ENCODE data around the gene TRIAP1. TPM values are rescaled to one million over a fixed set of nuclear protein-coding genes. Genes with fewer than 3 reads are reported as not detected.

Gene TRIAP1
- total RNA-seq, 1 experiment from 2014 or later, result 44.8 TPM

DNA sequence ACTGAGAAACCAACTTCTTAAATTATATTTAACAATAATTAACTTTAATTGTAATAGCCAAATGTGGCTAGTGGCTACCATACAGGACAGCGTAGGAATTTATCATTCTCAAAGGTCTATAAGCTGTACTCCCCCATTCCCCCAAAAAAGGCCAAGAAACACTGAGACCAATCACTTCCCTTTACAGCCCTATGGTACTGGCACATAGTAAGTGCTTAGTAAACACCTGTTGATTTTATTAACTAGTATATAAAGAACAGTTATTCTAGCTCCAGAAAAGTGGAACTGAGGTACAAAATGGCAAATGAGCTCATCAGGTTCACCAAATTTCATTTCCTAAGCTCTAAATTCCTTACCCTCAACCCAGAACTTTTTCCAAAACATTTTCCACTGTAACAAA, 29.5 kb upstream of the TRIAP1 start:
- Histone ChIP-seq H3K36me3 (no peaks in the 10 kb centered on the region), H3K27me3 (replicated peaks) (no peaks in the 10 kb centered on the region), H3K9me3 (replicated peaks) (no peaks in the 10 kb centered on the region), H3K4me1 (replicated peaks) (peaks cover 1% of the 10 kb centered on the region), H3K4me3 (no peak overlapping the region), H3K27ac (no peak overlapping the region)
- no peak for DNase-seq (ENCODE audit: low read depth in 1 of 2, low spot score in 2 of 2)

DNA sequence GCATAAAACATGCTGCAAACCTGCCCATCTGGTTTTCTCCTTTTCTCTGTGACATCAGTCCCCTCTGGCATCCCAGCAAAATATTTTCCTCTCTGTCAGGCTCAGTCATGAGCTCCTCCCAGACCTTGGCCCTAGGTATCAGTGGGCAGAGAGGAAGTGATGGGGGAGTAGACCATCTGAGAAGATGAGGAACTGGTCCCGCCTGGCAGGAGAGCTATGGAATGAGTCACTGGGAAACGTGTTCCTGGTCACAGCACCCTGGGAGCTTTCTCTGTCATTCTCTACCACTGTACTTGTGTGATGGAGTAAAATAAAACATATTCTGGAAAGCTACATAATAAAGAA, 28.4 kb upstream of the TRIAP1 start:
- Histone ChIP-seq H3K36me3 (peaks cover 4% of the 10 kb centered on the region), H3K9me3 (replicated peaks) (no peaks in the 10 kb centered on the region), H3K27ac (no peak overlapping the region), H3K4me3 (no peak overlapping the region), H3K4me1 (replicated peaks) (peaks cover 11% of the 10 kb centered on the region), H3K27me3 (replicated peaks) (no peaks in the 10 kb centered on the region)
- DNase-seq (ENCODE audit: low read depth in 1 of 2, low spot score in 2 of 2), result no peak

DNA sequence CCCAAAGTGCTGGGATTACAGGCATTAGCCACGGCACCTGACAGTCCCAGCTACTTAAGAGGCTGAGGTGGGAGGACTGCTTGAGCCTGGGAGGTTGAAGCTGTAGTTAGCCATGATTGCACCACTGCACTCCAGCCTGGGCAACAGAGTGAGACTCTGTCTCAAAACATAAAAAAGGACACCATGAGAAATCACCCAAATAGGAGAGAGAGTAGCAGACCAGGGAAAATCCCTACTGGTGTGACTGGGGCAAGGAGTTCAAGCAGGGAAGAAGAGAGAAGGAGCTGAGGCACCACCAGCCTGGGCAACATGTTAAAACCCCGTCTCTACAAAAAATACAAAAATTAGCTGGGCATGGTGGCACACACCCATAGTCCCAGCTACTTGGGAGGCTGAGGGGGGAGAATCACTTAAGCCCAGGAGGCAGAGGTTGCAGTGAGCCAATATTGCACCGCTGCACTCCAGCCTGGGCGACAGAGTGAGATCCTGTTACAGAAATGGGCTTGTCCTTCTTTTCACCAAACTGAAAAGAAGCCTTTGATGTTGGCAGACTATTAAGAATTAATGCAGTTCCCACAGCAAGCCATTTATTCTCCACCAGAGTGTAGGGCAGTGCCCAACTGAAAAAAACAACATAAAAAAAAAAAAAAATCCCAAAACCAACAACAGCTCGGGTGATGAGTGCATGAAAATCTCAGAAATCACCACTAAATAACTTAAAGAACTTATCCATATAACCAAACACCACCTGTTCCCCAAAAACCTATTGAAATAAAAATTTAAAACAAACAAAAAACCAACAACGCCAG, 27.8 kb upstream of the TRIAP1 start:
- no peak overlapping the region for H3K27ac ChIP-seq

DNA sequence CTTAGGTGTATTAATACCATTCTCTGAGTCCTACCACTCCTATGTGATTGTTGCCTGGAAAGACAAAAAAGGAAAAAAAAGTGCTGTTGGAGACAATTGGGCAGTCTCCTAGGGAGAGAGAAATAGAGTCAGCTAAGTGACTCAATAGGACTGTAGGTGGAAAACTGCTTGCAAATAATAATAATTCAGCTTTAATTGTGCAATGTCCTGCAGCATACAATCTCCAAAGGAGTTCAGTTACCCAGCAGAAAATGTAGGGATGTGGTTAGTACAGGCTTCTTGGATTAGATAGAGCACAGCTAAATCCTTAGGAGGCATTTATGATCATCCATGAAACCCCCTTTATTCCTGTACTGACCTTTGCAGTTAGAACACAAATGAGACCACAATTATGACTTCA, 26.3 kb upstream of the TRIAP1 start:
- no peak for DNase-seq (ENCODE audit: low read depth in 1 of 2, low spot score in 2 of 2)
- H3K36me3 ChIP-seq, result peaks cover 16% of the 10 kb centered on the region
- no peak overlapping the region for H3K27ac ChIP-seq
- H3K4me1 ChIP-seq (replicated peaks), result peaks cover 11% of the 10 kb centered on the region
- H3K27me3 ChIP-seq (replicated peaks), result no peaks in the 10 kb centered on the region
- H3K4me3 ChIP-seq, result no peak overlapping the region
- no peaks in the 10 kb centered on the region for H3K9me3 ChIP-seq (replicated peaks)

More for the DNA sequence above, 27.8 kb upstream of the TRIAP1 start:
- Histone ChIP-seq H3K4me1 (replicated peaks) (peaks cover 11% of the 10 kb centered on the region), H3K36me3 (peaks cover 8% of the 10 kb centered on the region), H3K4me3 (no peak overlapping the region), H3K9me3 (replicated peaks) (no peaks in the 10 kb centered on the region), H3K27me3 (replicated peaks) (no peaks in the 10 kb centered on the region)
- DNase-seq (ENCODE audit: low read depth in 1 of 2, low spot score in 2 of 2), result no peak

DNA sequence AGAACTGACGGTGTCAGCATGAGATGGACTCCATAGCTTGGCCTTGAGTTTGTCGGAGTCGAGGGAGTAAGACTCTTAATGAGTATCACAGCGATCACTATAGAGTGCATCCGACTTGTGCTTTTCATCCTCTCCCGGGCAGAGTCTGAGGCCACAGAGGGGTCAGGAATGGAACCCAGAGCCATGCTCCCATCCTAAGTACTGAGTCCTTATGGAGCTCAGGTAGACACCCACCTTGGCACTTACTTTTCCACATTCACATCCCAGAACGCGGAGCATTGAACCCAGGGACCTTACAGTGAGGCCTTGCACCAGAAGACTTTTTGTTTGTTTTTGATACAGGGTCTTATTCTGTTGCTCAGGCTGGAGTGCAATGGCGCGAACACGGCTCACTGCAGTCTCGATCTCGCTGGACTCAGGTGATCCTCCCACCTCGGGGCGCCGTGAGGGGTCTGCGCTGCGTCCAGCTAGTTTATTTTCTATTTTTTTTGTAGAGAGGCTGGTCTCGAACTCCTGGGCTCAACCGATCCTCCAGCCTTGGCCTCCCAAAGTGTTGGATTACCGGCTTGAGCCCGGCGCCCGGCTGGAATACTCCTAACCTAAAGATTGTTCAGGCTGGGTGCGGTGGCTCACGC, 24.1 kb upstream of the TRIAP1 start:
- Histone ChIP-seq H3K27ac (no peak overlapping the region), H3K4me1 (replicated peaks) (peaks cover 11% of the 10 kb centered on the region), H3K9me3 (replicated peaks) (no peaks in the 10 kb centered on the region), H3K36me3 (peaks cover 38% of the 10 kb centered on the region), H3K4me3 (peak overlapping the region; percentile 100), H3K27me3 (replicated peaks) (no peaks in the 10 kb centered on the region)
- no peak for DNase-seq (ENCODE audit: low read depth in 1 of 2, low spot score in 2 of 2)

DNA sequence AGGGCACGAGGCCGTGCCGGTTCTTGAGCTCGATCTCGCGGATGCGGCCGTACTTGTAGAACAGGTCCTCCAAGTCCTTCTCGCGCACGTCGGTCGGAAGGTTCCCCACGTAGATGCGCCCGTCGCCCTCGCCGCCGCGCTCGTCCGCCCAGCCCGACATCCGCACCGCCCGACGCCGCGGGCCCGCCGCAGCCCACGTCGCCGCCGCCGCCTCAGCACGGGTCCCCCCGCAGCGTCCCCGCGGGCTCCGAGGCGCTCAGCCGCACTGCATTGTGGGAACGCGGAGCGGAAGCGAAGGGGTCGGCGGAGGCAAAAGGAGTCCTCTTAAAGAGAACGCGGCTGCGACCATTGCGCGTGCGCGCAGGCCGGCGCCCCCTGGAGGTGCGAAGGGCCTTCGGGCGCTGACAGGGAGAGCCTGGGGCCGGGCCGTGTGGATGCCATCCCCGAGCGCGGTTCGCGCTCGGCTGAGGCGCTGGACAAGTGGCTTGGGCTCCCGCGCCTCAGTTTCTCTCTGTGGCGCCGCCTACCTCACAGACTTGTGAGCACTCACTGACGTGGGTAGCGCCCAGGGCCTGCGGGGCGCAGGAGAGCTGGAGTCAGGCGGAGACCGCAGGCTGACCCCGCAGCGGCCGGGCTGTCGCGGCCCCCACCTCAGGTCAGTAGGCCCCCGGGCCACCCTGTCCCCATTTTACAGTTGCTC, 23.4 kb upstream of the TRIAP1 start, which contains the start of gene SRSF9:
SRSF9 (minus strand) TSS at position 299 of the 700 bp plus-strand sequence; CDS start at position 160, 139 bp downstream.
- peak within 1 kb of the TSS; percentile 65 for H3K27ac ChIP-seq
- peaks cover 11% of the 10 kb centered on the region for H3K4me1 ChIP-seq (replicated peaks)
- no peaks in the 10 kb centered on the region for H3K27me3 ChIP-seq (replicated peaks)
- no peaks in the 10 kb centered on the region for H3K9me3 ChIP-seq (replicated peaks)
- DNase-seq (ENCODE audit: low read depth in 1 of 2, low spot score in 2 of 2), result peak; percentile 90 to 95
- H3K36me3 ChIP-seq, result peaks cover 45% of the 10 kb centered on the region
- H3K4me3 ChIP-seq, result peak within 1 kb of the TSS; percentile 100

DNA sequence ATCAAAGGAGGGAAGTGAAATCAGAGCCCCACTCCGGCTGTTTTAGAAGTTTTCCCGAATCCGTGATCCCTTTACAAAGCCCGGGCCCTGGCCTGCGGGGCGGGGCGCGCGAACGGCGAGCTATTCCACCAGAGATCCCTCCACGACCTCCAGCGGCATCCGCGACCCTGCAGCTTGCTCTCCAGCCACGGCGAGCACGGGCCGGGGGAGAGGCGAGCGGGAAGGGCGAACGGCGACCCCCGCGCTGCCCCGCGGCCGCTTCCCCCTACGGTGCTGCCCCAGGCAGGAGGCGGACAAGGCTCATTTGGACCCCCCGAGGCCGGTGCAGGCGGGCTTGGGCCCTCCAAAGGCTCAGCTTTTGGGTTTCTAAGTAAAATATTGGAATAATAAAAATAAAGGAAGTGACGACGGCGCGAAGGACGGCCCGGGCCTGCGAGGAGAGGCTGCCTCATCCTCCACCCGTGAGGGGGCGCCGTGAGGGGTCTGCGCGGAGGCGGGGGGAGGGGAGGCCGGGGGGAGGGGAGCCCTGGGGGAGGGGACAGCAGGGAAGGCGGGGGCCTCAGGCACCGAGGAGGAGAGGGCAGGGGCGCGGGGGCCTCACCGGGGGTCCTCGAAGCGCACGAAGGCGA, 22.8 kb upstream of the TRIAP1 start:
- DNase-seq (ENCODE audit: low read depth in 1 of 2, low spot score in 2 of 2), result peak; percentile 39 to 49

DNA sequence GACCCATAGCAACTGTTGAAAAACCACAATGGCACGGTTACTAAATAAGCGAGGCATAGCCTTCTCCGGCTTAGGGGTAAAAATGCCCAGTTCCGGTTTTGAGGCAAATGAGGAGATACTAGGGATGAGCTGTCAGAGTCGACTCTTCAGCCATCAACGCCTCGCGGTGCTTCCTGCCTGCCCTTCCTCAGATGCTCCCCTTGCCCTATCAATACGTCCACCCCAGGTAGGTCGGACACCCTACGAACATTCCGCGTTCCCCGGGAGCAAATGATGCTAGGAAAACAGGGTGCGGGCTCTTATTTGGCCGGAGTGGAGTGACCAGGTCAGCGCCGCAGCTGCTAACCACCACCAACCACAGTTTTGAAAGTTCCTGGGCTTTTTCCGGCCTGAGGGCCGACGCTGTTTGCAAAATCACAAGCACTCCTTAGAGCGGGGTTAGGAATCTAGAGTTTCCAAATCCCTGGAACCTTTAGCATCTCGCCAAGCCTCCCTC, 22.2 kb upstream of the TRIAP1 start:
- Histone ChIP-seq H3K27me3 (replicated peaks) (no peaks in the 10 kb centered on the region), H3K27ac (peak overlapping the region; percentile 63), H3K4me3 (peak overlapping the region; percentile 100), H3K9me3 (replicated peaks) (no peaks in the 10 kb centered on the region), H3K36me3 (peaks cover 57% of the 10 kb centered on the region), H3K4me1 (replicated peaks) (peaks cover 11% of the 10 kb centered on the region)
- DNase-seq (ENCODE audit: low read depth in 1 of 2, low spot score in 2 of 2), result peak in 1 of 2 experiments; percentile 53

More for the DNA sequence above, 22.8 kb upstream of the TRIAP1 start:
- Histone ChIP-seq H3K4me3 (peak overlapping the region; percentile 100), H3K36me3 (peaks cover 51% of the 10 kb centered on the region), H3K27me3 (replicated peaks) (no peaks in the 10 kb centered on the region), H3K9me3 (replicated peaks) (no peaks in the 10 kb centered on the region), H3K27ac (peak overlapping the region; percentile 65), H3K4me1 (replicated peaks) (peaks cover 11% of the 10 kb centered on the region)

DNA sequence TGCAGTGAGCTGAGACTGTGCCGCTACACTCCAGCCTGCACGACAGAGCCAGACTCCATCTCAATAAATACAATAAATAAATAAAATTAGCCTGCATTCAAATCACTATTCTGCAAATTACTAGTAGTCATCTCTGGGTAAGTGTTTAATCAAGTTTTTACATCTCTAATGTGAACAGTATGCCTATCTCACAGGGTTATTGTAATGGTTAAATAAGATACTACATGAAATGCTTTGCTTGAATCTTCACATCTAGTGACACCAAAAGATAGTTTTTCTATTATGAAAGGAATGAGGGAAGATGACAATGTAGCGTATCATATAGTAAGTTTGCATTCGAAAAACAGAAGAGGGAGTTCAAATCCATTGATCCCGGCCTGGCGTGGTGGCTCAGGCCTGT, 21.3 kb upstream of the TRIAP1 start:
- Histone ChIP-seq H3K27ac (no peak overlapping the region), H3K9me3 (replicated peaks) (no peaks in the 10 kb centered on the region), H3K36me3 (peaks cover 66% of the 10 kb centered on the region), H3K27me3 (replicated peaks) (no peaks in the 10 kb centered on the region), H3K4me1 (replicated peaks) (peaks cover 11% of the 10 kb centered on the region), H3K4me3 (no peak overlapping the region)
- no peak for DNase-seq (ENCODE audit: low read depth in 1 of 2, low spot score in 2 of 2)

DNA sequence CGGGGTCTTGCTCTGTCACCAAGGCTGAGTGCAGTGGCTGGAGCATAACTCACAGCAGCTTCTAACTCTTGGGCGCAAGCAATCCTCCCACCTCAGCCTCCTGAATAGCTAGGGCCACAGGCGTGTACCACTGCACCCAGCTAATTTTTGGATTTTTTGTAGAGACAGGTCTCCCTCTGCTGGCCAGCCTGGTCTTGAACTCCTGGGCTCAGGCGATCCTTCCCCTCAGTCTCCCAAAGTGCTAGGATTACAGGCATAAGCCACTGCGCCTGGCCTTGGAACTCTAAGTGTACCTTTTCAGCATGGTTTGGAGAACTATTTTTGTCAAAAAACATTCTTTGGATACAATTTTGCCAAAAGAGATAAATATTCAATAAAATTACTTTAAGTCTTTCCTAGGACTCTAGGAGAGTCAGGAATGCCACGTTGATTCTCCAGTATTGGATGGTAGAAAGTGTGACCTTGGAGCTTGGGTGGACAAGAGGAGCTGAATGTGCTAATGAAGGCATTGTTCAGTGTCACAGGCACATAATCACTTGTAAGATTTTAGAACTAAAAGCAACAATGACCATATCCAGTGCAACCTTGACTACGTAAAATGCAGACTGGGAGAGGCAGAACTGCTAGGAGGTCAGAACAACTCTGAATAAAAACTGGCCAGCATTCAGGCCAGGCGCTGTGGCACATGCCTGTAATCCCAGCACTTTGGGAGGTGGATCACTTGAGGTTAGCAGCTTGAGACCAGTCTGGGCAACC, 20.6 kb upstream of the TRIAP1 start:
- DNase-seq (ENCODE audit: low read depth in 1 of 2, low spot score in 2 of 2), result peak; percentile 29 to 53

DNA sequence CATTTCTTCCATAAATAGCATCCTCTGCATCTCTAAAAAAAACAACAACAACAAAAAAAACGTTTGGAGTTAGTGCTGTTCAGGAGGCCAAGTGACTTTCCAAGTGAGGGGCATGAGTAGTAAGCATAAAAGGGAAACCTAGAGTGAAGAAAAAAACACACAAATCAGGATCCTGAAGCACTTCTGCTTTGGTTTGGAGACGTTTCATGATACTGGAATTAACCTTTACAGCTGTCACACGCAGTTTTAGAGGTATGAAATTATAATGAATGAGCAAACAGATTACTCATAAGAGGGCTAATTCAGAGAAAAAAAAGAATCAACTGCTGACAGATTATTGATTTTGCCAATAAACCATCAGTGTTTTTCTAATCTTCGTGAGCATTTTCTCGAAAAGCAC, 19.6 kb upstream of the TRIAP1 start:
- H3K27me3 ChIP-seq (replicated peaks), result no peaks in the 10 kb centered on the region
- no peak overlapping the region for H3K4me3 ChIP-seq
- H3K4me1 ChIP-seq (replicated peaks), result peaks cover 11% of the 10 kb centered on the region
- peaks cover 81% of the 10 kb centered on the region for H3K36me3 ChIP-seq
- DNase-seq (ENCODE audit: low read depth in 1 of 2, low spot score in 2 of 2), result no peak
- no peaks in the 10 kb centered on the region for H3K9me3 ChIP-seq (replicated peaks)
- H3K27ac ChIP-seq, result no peak overlapping the region

More for the DNA sequence above, 20.6 kb upstream of the TRIAP1 start:
- H3K4me1 ChIP-seq (replicated peaks), result peaks cover 11% of the 10 kb centered on the region
- no peak overlapping the region for H3K4me3 ChIP-seq
- no peaks in the 10 kb centered on the region for H3K9me3 ChIP-seq (replicated peaks)
- H3K27ac ChIP-seq, result no peak overlapping the region
- H3K36me3 ChIP-seq, result peaks cover 73% of the 10 kb centered on the region
- no peaks in the 10 kb centered on the region for H3K27me3 ChIP-seq (replicated peaks)

DNA sequence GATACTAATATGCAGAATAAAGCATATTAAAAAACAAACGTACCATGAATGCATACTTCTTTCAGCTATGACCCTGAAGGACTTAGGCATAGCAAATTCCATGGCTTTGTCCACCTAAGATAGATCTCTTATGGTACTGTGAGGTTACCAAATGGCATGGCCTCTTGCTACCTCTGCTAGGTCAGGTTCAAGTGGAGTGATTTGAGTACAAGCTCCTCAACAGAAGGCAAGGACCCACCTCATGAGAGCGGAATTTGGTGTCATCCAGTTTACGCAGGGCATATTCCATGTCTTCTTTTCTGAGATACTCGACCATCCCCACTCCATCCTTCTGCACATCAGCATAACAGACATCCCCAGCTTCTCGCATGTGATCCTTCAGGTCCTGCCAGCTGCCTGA, 17.5 kb upstream of the TRIAP1 start:
- H3K27me3 ChIP-seq (replicated peaks), result no peaks in the 10 kb centered on the region
- peaks cover 90% of the 10 kb centered on the region for H3K36me3 ChIP-seq
- H3K4me3 ChIP-seq, result no peak overlapping the region
- no peaks in the 10 kb centered on the region; the same call in 1 of the 2 replicates for H3K4me1 ChIP-seq (replicated peaks)
- no peak for DNase-seq (ENCODE audit: low read depth in 1 of 2, low spot score in 2 of 2)
- no peak overlapping the region for H3K27ac ChIP-seq
- H3K9me3 ChIP-seq (replicated peaks), result no peaks in the 10 kb centered on the region
